Sigmoid colon (tissue), 3 donors: ENCODE data around the gene FNIP2.

Experiments used
- POLR2A ChIP-seq, 2 donors: fragments of 450-650 bp; IDR thresholded peaks; one replicate each; pipeline ENCODE4 v1.6.1; 2016; ENCODE audit warnings: antibody characterized with exemption in 2 of 2, mild to moderate bottlenecking in 2 of 2, moderate library complexity in 2 of 2
- TF ChIP-seq, protein P1 (sequence below), 4 experiments: fragments of 450-650 bp in 3 of 4; fragments of 200-600 bp in 1 of 4; IDR thresholded peaks; one replicate each; pipeline ENCODE4 v1.5.1; 2016 to 2019; ENCODE audit warnings: antibody characterized with exemption in 4 of 4, mild to moderate bottlenecking in 3 of 4, moderate library complexity in 2 of 4

DNA sequence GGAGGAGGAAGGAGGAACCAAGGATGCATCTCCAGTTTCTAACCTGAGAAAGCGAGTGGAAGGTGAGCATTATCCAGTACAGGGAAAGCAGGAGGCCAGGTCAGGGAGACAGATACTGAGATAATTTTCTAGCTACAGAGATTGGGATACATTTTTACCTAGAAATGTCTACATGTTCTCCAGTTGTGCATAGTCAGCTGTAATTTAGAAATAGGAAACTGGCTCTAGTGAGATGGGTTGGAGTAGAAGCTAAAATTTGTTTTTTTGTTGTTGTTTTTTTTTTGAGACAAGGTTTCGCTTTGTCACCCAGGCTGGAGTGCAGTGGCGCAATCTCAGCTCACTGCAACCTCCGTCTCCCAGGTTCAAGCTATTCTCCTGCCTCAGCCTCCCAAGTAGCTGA, 71.3 kb downstream of the FNIP2 start:
- TF ChIP-seq, protein P1, sequence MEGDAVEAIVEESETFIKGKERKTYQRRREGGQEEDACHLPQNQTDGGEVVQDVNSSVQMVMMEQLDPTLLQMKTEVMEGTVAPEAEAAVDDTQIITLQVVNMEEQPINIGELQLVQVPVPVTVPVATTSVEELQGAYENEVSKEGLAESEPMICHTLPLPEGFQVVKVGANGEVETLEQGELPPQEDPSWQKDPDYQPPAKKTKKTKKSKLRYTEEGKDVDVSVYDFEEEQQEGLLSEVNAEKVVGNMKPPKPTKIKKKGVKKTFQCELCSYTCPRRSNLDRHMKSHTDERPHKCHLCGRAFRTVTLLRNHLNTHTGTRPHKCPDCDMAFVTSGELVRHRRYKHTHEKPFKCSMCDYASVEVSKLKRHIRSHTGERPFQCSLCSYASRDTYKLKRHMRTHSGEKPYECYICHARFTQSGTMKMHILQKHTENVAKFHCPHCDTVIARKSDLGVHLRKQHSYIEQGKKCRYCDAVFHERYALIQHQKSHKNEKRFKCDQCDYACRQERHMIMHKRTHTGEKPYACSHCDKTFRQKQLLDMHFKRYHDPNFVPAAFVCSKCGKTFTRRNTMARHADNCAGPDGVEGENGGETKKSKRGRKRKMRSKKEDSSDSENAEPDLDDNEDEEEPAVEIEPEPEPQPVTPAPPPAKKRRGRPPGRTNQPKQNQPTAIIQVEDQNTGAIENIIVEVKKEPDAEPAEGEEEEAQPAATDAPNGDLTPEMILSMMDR (IDR thresholded peaks at IDR 0.05): no peak
- no peak for TF ChIP-seq POLR2A (IDR thresholded peaks at IDR 0.05)
